ENCODE results near the gene RNF166. TPM values are rescaled to one million over a fixed set of nuclear protein-coding genes. Genes with fewer than 3 reads are reported as not detected.

RNF166 gene
- total RNA-seq, 1 experiment from 2014 or later = 26.5 TPM

DNA sequence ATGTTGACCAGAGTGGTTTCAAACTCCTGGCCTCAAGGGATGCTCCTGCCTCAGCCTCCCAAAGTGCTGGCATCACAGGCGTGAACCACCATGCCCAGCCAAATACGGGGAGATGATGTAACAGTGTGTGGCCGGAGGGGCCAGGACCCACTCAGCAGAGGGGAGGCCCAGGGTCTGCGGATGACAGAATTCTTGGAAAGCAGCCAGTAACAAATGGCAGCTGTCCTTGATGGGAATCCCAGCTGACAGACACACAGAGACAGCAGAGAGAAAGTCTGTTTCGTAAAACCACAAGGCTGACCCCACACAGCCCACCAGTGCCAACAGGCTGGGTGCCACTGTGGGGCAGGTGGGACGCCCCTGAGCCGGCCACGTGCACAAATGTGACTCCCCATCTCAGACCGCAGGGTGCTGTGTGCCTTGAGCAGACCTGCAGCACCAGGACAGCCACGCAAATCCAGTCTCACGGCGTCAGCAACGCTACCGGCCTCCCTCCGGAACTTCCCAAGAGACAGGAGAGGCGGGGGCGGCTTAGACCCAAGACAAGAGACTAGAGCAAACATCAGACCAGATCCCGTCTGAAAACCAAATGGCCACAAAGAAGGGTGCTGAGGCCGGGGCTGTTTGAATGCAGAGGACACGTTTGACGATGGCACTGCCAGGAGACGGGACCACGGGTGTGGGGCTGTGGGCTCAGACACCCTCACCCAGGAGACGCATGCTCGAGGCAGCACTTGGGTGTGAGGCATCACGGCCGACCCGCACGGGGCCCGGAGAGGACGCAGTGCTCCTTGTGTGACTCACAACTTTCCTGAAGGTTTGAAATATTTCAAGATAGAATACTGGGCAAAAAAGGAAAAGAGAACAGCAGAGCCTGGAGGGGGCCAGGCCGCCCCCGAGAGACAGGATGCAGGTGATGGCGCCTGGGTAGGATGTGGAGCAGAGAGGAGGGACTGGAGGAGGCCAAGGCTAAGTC is 24.7 kb upstream of the RNF166 start:
- Histone ChIP-seq H3K23ac (ENCODE audit: insufficient read length, low read depth, low read length) (no peak overlapping the region), H3K79me1 (ENCODE audit: insufficient read depth, low read depth, low read length, poor library complexity, severe bottlenecking) (no peaks in the 10 kb centered on the region), H3K56ac (ENCODE audit: insufficient read length, low read depth, low read length) (no peak overlapping the region), H4K91ac (ENCODE audit: insufficient read length, low read depth, low read length) (no peak overlapping the region), H3K4me2 (ENCODE audit: insufficient read depth, insufficient read length, low read length) (no peak overlapping the region), H3K4ac (ENCODE audit: low read depth, low read length) (no peak overlapping the region), H2AK5ac (ENCODE audit: insufficient read length, low read length) (no peak overlapping the region), H3K9ac (ENCODE audit: extremely low read depth, insufficient read length, low read length) (no peak overlapping the region), H2BK12ac (ENCODE audit: insufficient read length, low read depth, low read length) (no peak overlapping the region), H3K9me3 (ENCODE audit: control insufficient read depth, low read depth, low read length) (no peaks in the 10 kb centered on the region), H2BK5ac (ENCODE audit: insufficient read length, low read length) (no peak overlapping the region), H4K20me1 (ENCODE audit: control insufficient read depth, insufficient read depth, insufficient read length) (no peaks in the 10 kb centered on the region), H3K14ac (ENCODE audit: insufficient read depth, low read length) (no peak overlapping the region), H2BK20ac (ENCODE audit: low read depth, low read length, poor library complexity, severe bottlenecking) (no peak overlapping the region), H4K8ac (replicated peaks; ENCODE audit: insufficient read length, low read depth, low read length) (no peak overlapping the region), H2BK15ac (ENCODE audit: low read depth, low read length) (no peak overlapping the region), H3K23me2 (ENCODE audit: insufficient read length, low read depth, low read length, poor library complexity, severe bottlenecking) (no peaks in the 10 kb centered on the region), H3K27me3 (ENCODE audit: insufficient read depth, low read length) (no peaks in the 10 kb centered on the region), H2AFZ (ENCODE audit: low read length) (no peak overlapping the region), H2BK120ac (ENCODE audit: low read depth, low read length, poor library complexity, severe bottlenecking) (no peak overlapping the region), H3T11ph (ENCODE audit: low read length) (no peak overlapping the region), H3K79me2 (ENCODE audit: insufficient read depth, low read length) (no peaks in the 10 kb centered on the region), H3K4me1 (ENCODE audit: insufficient read depth, low read length) (no peaks in the 10 kb centered on the region), H4K5ac (ENCODE audit: insufficient read length, low read depth, low read length) (no peak overlapping the region), H3K27ac (ENCODE audit: insufficient read length, low read depth, low read length) (no peak overlapping the region), H3K18ac (ENCODE audit: insufficient read length, low read depth, low read length) (no peak overlapping the region)
- H3K27me3 Mint-ChIP-seq (ENCODE audit: low read depth) = no peaks in the 10 kb centered on the region; the same call in 1 of the 2 replicates
- H3K36me3 Mint-ChIP-seq (ENCODE audit: insufficient read depth in 1 of 3, low read depth in 3 of 3) = peaks cover 5 to 17% (median 13%) of the 10 kb centered on the region in 3 experiments; a peak in 6 of 7 replicates
- TF ChIP-seq CTCF (conservative IDR thresholded peaks at IDR 0.05) = no peak
- no peak overlapping the region for H3K4me3 Mint-ChIP-seq
- no peaks in the 10 kb centered on the region for H3K4me1 Mint-ChIP-seq
- no peaks in the 10 kb centered on the region for H3K9me3 Mint-ChIP-seq
- H3K27ac Mint-ChIP-seq = peak overlapping the region in 2 of 3 experiments; percentile 34 to 81; a peak in 3 of 7 replicates
- no CpG with 5 or more reads among the region's 34 CpGs for WGBS (ENCODE audit: extremely low coverage, insufficient read length, low lambda C conversion rate)
- DNase-seq = no peak

Data from H9 (cell line).